Measurements from ENCODE around the gene GPR183. TPM values are rescaled to one million over a fixed set of nuclear protein-coding genes. Genes with fewer than 3 reads are reported as not detected.

GPR183 gene
- total and polyA plus RNA-seq, 10 of the 15 experiments (the other 5 are each of a cell fraction or from before 2014, with no cell fraction given): 134 to 669 (median 225) TPM

GRCh38 chr13:99269627-99270241 is 37.5 kb downstream of the GPR183 start (continued):
- TF ChIP-seq CUX1 (IDR thresholded peaks at IDR 0.05; ENCODE audit: insufficient replicate concordance, low read depth, low read length): no peak
- no peak for TF ChIP-seq JUND (IDR thresholded peaks at IDR 0.05; ENCODE audit: low read depth, low read length)
- TF ChIP-seq POLR2AphosphoS2 (IDR thresholded peaks at IDR 0.05; ENCODE audit: low read depth, low read length): no peak
- TF ChIP-seq IKZF1 (conservative IDR thresholded peaks at IDR 0.05): no peak
- no peak for TF ChIP-seq SREBF2 (IDR thresholded peaks at IDR 0.05; ENCODE audit: low read length)
- TF ChIP-seq ZNF274 (IDR thresholded peaks at IDR 0.05; ENCODE audit: insufficient read depth, insufficient read length): no peak
- no peak for TF ChIP-seq MTA2 (IDR thresholded peaks at IDR 0.05; ENCODE audit: low read depth)

Measured in GM12878 (cell line).